IMR-90 (cell line): ENCODE measurements around the gene LSM7. TPM values are rescaled to one million over a fixed set of nuclear protein-coding genes. Genes with fewer than 3 reads are reported as not detected.
A peak's percentile ranks its signal among the peaks of the same experiment; 100 is the strongest.

Source experiments
- ATAC-seq: fragments of 200-7000 bp; cut with Tn5 transposase; 2 replicates; pipeline ENCODE4 v1.9.1; 2020; ENCODE audit warnings: low read depth, mild to moderate bottlenecking, moderate library complexity
- BruUV-seq: library from RNA; stranded (reverse); fragments of 400-500 nt; replicated peaks from 2 replicates; lab custom pipeline; 2021; lab: Mats Ljungman, UMichigan
- CTCF ChIA-PET: fragments of 300-600 bp; formaldehyde crosslinking; extraction: SDS; loops from one replicate; lab custom pipeline; 2021; ENCODE audit warnings: antibody characterized with exemption; lab: Yijun Ruan, JAX
- POLR2A ChIA-PET: fragments of 300-600 bp; sonication (Branson Sonifier 250); formaldehyde crosslinking; loops from one replicate; lab custom pipeline; 2022; ENCODE audit warnings: antibody characterized with exemption; ENCODE audit not compliant: unreplicated experiment; lab: Charles Lee
- DNase-seq: peaks from one replicate; pipeline ENCODE4 v3.0.0; 2013
- H2AFZ ChIP-seq: replicated peaks from 2 replicates; pipeline ENCODE3; 2013; ENCODE audit warnings: low read length, mild to moderate bottlenecking; ENCODE audit not compliant: poor library complexity
- H2AK5ac ChIP-seq: 2 replicates; pipeline ENCODE4 v1.6.1; 2013; ENCODE audit warnings: low read depth, low read length, inconsistent platforms
- H2AK9ac ChIP-seq: replicated peaks from 2 replicates; pipeline ENCODE3; 2013; ENCODE audit warnings: mild to moderate bottlenecking, low read depth, low read length, moderate library complexity; ENCODE audit not compliant: poor library complexity
- H2BK120ac ChIP-seq: 2 replicates; pipeline ENCODE4 v1.6.1; 2013; ENCODE audit warnings: low read depth, low read length, inconsistent platforms
- H2BK15ac ChIP-seq: 3 replicates; pipeline ENCODE4 v1.6.1; 2013; ENCODE audit warnings: low read depth, low read length, inconsistent platforms
- H2BK20ac ChIP-seq: 2 replicates; pipeline ENCODE4 v1.6.1; 2013; ENCODE audit warnings: low read depth, mild to moderate bottlenecking, inconsistent platforms, low read length, moderate library complexity
- H2BK5ac ChIP-seq: 2 replicates; pipeline ENCODE4 v1.6.1; 2013; ENCODE audit warnings: mild to moderate bottlenecking, low read depth, low read length, inconsistent platforms; ENCODE audit not compliant: poor library complexity, severe bottlenecking
- H3K14ac ChIP-seq: replicated peaks from 2 replicates; pipeline ENCODE4 v1.6.1; 2013; ENCODE audit warnings: low read depth, low read length, inconsistent platforms
- H3K18ac ChIP-seq: 2 replicates; pipeline ENCODE4 v1.6.1; 2013; ENCODE audit warnings: low read depth, low read length, control low read depth
- H3K23ac ChIP-seq: 2 replicates; pipeline ENCODE4 v1.6.1; 2013; ENCODE audit warnings: low read depth, low read length, inconsistent platforms
- H3K27ac ChIP-seq: 2 replicates; pipeline ENCODE4 v1.5.1; 2013; ENCODE audit warnings: mild to moderate bottlenecking, control low read depth, low read length; ENCODE audit not compliant: insufficient read depth
- H3K27me3 ChIP-seq: 2 replicates; pipeline ENCODE4 v1.6.1; 2013; ENCODE audit warnings: low read length; ENCODE audit not compliant: control insufficient read depth, insufficient read depth
- H3K36me3 ChIP-seq: 2 replicates; pipeline ENCODE4 v1.6.1; 2013; ENCODE audit warnings: low read length, mixed read lengths; ENCODE audit not compliant: control insufficient read depth, insufficient read depth
- H3K4ac ChIP-seq: 2 replicates; pipeline ENCODE4 v1.6.1; 2013; ENCODE audit warnings: low read depth, low read length, inconsistent platforms
- H3K4me1 ChIP-seq: 2 replicates; pipeline ENCODE4 v1.6.1; 2013; ENCODE audit warnings: low read length, mixed read lengths; ENCODE audit not compliant: control insufficient read depth, insufficient read depth
- H3K4me2 ChIP-seq: 2 replicates; pipeline ENCODE4 v1.6.1; 2013; ENCODE audit warnings: low read depth, mild to moderate bottlenecking, control low read depth, low read length, moderate library complexity
- H3K4me3 ChIP-seq: 2 replicates; pipeline ENCODE4 v1.5.1; 2013; ENCODE audit warnings: low read depth, mild to moderate bottlenecking, control low read depth, low read length, moderate library complexity; ENCODE audit not compliant: insufficient read depth
- H3K56ac ChIP-seq: 2 replicates; pipeline ENCODE4 v1.6.1; 2013; ENCODE audit warnings: low read length, inconsistent platforms; ENCODE audit not compliant: insufficient read depth; ENCODE audit errors: extremely low read depth
- H3K79me1 ChIP-seq, 2 experiments: 2 replicates each; pipeline ENCODE4 v1.6.1; 2013; ENCODE audit warnings: low read length in 2 of 2, inconsistent platforms in 1 of 2, low read depth in 1 of 2
- H3K9ac ChIP-seq: 2 replicates; pipeline ENCODE4 v1.6.1; 2013; ENCODE audit warnings: low read depth, low read length, control low read depth
- H3K9me1 ChIP-seq: 2 replicates; pipeline ENCODE4 v1.6.1; 2013; ENCODE audit warnings: low read length, inconsistent platforms; ENCODE audit not compliant: insufficient read depth
- H3K9me3 ChIP-seq: 2 replicates; pipeline ENCODE4 v1.6.1; 2013; ENCODE audit warnings: low read length; ENCODE audit not compliant: control insufficient read depth, insufficient read depth
- H4K20me1 ChIP-seq: 2 replicates; pipeline ENCODE4 v1.6.1; 2013; ENCODE audit warnings: low read length, inconsistent platforms; ENCODE audit not compliant: insufficient read depth
- H4K5ac ChIP-seq: 2 replicates; pipeline ENCODE4 v1.6.1; 2013; ENCODE audit warnings: mild to moderate bottlenecking, low read depth, low read length, control low read depth
- H4K8ac ChIP-seq, 2 experiments: 2 replicates each; pipeline ENCODE4 v1.6.1; 2013; ENCODE audit warnings: low read depth in 2 of 2, low read length in 2 of 2, control low read depth in 1 of 2, inconsistent platforms in 1 of 2
- H4K91ac ChIP-seq: 2 replicates; pipeline ENCODE4 v1.6.1; 2013; ENCODE audit warnings: low read depth, low read length, inconsistent platforms; ENCODE audit not compliant: insufficient read depth
- CTCF ChIP-seq: conservative IDR thresholded peaks from 2 replicates; pipeline ENCODE4 v1.5.1; 2012; ENCODE audit warnings: mild to moderate bottlenecking, low read depth, low read length, improper control_type of control experiment
- ELK1 ChIP-seq: fragments of 150-350 bp; IDR thresholded peaks from 2 replicates; pipeline ENCODE4 v1.6.1; 2016; ENCODE audit warnings: low read depth, mild to moderate bottlenecking, low read length, moderate library complexity, borderline replicate concordance
- MAZ ChIP-seq: IDR thresholded peaks from 2 replicates; pipeline ENCODE4 v1.6.1; 2012; ENCODE audit warnings: low read depth, mild to moderate bottlenecking, low read length, improper control_type of control experiment, moderate library complexity, borderline replicate concordance
- RAD21 ChIP-seq: IDR thresholded peaks from 2 replicates; pipeline ENCODE4 v1.6.1; 2012; ENCODE audit warnings: low read length, improper control_type of control experiment
- RCOR1 ChIP-seq: IDR thresholded peaks from 2 replicates; pipeline ENCODE4 v1.6.1; 2012; ENCODE audit warnings: mild to moderate bottlenecking, low read length, improper control_type of control experiment; ENCODE audit not compliant: insufficient replicate concordance
- SMC3 ChIP-seq: fragments of 150-350 bp; IDR thresholded peaks from 2 replicates; pipeline ENCODE4 v1.6.1; 2016; ENCODE audit warnings: low read depth, mild to moderate bottlenecking, antibody characterized with exemption, low read length, moderate library complexity
- WGBS, 2 experiments: methylation state at CpG; one replicate each; pipeline versions ENCODE4 v1.1.5 to v1.1.7; 2013; ENCODE audit warnings: missing lambda C conversion rate in 2 of 2; ENCODE audit not compliant: insufficient read length in 1 of 2; ENCODE audit errors: extremely low coverage in 2 of 2; 5-methylcytosine and 5-hydroxymethylcytosine counted together
- dilution Hi-C: fragments of 300-500 bp; cut with HindIII; formaldehyde crosslinking; loops from one replicate; pipeline ENCODE4 v1.14.3; 2018; ENCODE audit warnings: low sequenced_read_pairs; ENCODE audit not compliant: unreplicated experiment
- in situ Hi-C: fragments of 300-500 bp; cut with MboI; formaldehyde crosslinking; loops from 3 replicates; pipeline ENCODE4 v1.14.3; 2019; ENCODE audit warnings: low sequenced_read_pairs, inconsistent platforms, mixed read lengths
- intact Hi-C: fragments of 100-400 bp; cut with micrococcal nuclease; formaldehyde crosslinking; loops from 2 replicates; pipeline ENCODE4 v1.10.0; 2022
- polyA plus RNA-seq, 3 experiments: library from polyadenylated mRNA; depleted of rRNA; stranded (reverse); fragments of >200 nt; gene quantifications; 2 replicates each; pipeline ENCODE4 v1.2.3, GENCODE V29; 2012; ENCODE audit warnings: low replicate concordance in 1 of 3
- total RNA-seq: library from RNA; depleted of rRNA; stranded (reverse); fragments of >200 nt; gene quantifications from 2 replicates; pipeline ENCODE4 v1.2.3, GENCODE V29; 2012

Gene LSM7
- total and polyA plus RNA-seq, 2 of the 4 experiments (the other 2 are of a cell fraction) = 145 to 708 TPM

- peak; percentile 52 for DNase-seq
- no peak overlapping the region; the same call in 1 of the 2 replicates for H3K4ac ChIP-seq
- H4K5ac ChIP-seq = no peak overlapping the region
- peaks cover 14% of the 10 kb centered on the region for H3K4me1 ChIP-seq
- H3K27ac ChIP-seq = peak overlapping the region; percentile 16; the same call in 1 of the 2 replicates
- TF ChIP-seq MAZ (peak; percentile 25; the same call in 1 of the 2 replicates), RAD21 (peak; percentile 60), CTCF (peak; percentile 88), SMC3 (peak; percentile 74), RCOR1 (no peak), ELK1 (0 out of 2 replicates have a peak, but pooled peaks have one; percentile 15)
- WGBS, 2 experiments = 11% methylated on average over 16 of the region's 45 CpGs; no CpG with 5 or more reads in 1 of the 2 experiments
- H3K9me3 ChIP-seq = no peaks in the 10 kb centered on the region
- no peaks in the 10 kb centered on the region for H3K27me3 ChIP-seq
- peaks cover 78% of the 10 kb centered on the region for H4K20me1 ChIP-seq
- H2AK5ac ChIP-seq = peak overlapping the region; percentile 27; the same call in 1 of the 2 replicates
- H3K56ac ChIP-seq = no peak overlapping the region
- H3K18ac ChIP-seq = no peak overlapping the region
- no peak overlapping the region for H2BK20ac ChIP-seq
- ChIA-PET CTCF (no interaction called here), POLR2A (interaction anchor here (0.6 kb wide), 1 partner anchor 226 kb away, joined by 6 read pairs; no protein-coding TSS in a partner anchor)
- peak; percentile 5 for ATAC-seq
- no peak overlapping the region for H3K4me3 ChIP-seq
- BruUV-seq = no TSS peak
- H2AFZ ChIP-seq = peak overlapping the region; percentile 62
- no peak overlapping the region for H3K23ac ChIP-seq
- peaks cover 34% of the 10 kb centered on the region for H3K36me3 ChIP-seq
- in situ Hi-C loops (loop anchor here (10.0 kb wide), 1 partner anchor 341 kb away; no protein-coding TSS in a partner anchor), intact Hi-C loops (loop anchor here (1.0 to 5.0 kb wide), 2 partner anchors 37 to 116 kb away; partner anchors contain the start of genes PLEKHJ1 and SF3A2), dilution Hi-C loops (no loop called here)
- H2BK120ac ChIP-seq = no peak overlapping the region
- H2BK5ac ChIP-seq = no peak overlapping the region
- 0 out of 2 replicates have a peak overlapping the region, but pooled peaks have one; percentile 20 for H3K9ac ChIP-seq
- H3K14ac ChIP-seq = no peak overlapping the region
- no peaks in the 10 kb centered on the region; the same call in 1 of the 2 replicates for H3K9me1 ChIP-seq
- no peak overlapping the region for H2BK15ac ChIP-seq
- H2AK9ac ChIP-seq = peak overlapping the region; percentile 69
- peak overlapping the region; percentile 67; the same call in 1 of the 2 replicates for H3K4me2 ChIP-seq
- peaks cover 7 to 44% of the 10 kb centered on the region in 2 experiments for H3K79me1 ChIP-seq
- H4K91ac ChIP-seq = no peak overlapping the region
- H4K8ac ChIP-seq = peak overlapping the region in 1 of 2 experiments; percentile 60; a peak in 2 of 4 replicates
These were observed 54.8 kb downstream of the LSM7 start for GRCh38 chr19:2273356-2274184.
